Activated B cell treated with CpG ODN at 0.5 μM for 24 hours (primary cell): Measurements from ENCODE around the gene PHACTR1. TPM values are rescaled to one million over a fixed set of nuclear protein-coding genes. Genes with fewer than 3 reads are reported as not detected.

Experiments
- ATAC-seq: fragments of 200-7000 bp; cut with Tn5 transposase; one replicate; pipeline ENCODE4 v1.10.0; 2021; ENCODE audit warnings: low read depth, mild to moderate bottlenecking, moderate library complexity
- CTCF ChIA-PET: fragments of 350-600 bp; sonication (Branson Sonifier 250); formaldehyde crosslinking; loops from one replicate; lab custom pipeline; 2021; ENCODE audit warnings: antibody characterized with exemption; lab: Charles Lee
- POLR2A ChIA-PET: fragments of 350-600 bp; sonication (Branson Sonifier 250); formaldehyde crosslinking; loops from one replicate; lab custom pipeline; 2021; ENCODE audit warnings: antibody characterized with exemption; lab: Charles Lee
- DNase-seq: peaks from one replicate; pipeline ENCODE4 v3.0.0; 2022
- H3K27ac Mint-ChIP-seq: one replicate; pipeline ENCODE4 v1.8.0; 2020; ENCODE audit warnings: mixed read lengths
- H3K27me3 Mint-ChIP-seq: one replicate; pipeline ENCODE4 v1.8.0; 2021; ENCODE audit warnings: mixed read lengths
- H3K36me3 Mint-ChIP-seq: one replicate; pipeline ENCODE4 v1.8.0; 2021; ENCODE audit warnings: low read depth, mixed read lengths
- H3K4me1 Mint-ChIP-seq: one replicate; pipeline ENCODE4 v1.8.0; 2021; ENCODE audit warnings: mixed read lengths
- H3K4me3 Mint-ChIP-seq: one replicate; pipeline ENCODE4 v1.8.0; 2020; ENCODE audit warnings: mild to moderate bottlenecking, mixed read lengths
- H3K9me3 Mint-ChIP-seq: one replicate; pipeline ENCODE4 v1.8.0; 2020; ENCODE audit warnings: mixed read lengths
- CTCF ChIP-seq: fragments of 200-600 bp; IDR thresholded peaks from one replicate; pipeline ENCODE4 v1.8.0; 2022; ENCODE audit warnings: antibody characterized with exemption, mild to moderate bottlenecking
- intact Hi-C: fragments of 100-400 bp; cut with micrococcal nuclease; formaldehyde crosslinking; loops from one replicate; pipeline ENCODE4 v1.15.1; 2024
- total RNA-seq: library from RNA; stranded (reverse); gene quantifications from 2 replicates; pipeline ENCODE4 v1.2.3, GENCODE V29; 2022

PHACTR1 gene
- total RNA-seq, 1 donor from 2014 or later = 115 TPM

DNA sequence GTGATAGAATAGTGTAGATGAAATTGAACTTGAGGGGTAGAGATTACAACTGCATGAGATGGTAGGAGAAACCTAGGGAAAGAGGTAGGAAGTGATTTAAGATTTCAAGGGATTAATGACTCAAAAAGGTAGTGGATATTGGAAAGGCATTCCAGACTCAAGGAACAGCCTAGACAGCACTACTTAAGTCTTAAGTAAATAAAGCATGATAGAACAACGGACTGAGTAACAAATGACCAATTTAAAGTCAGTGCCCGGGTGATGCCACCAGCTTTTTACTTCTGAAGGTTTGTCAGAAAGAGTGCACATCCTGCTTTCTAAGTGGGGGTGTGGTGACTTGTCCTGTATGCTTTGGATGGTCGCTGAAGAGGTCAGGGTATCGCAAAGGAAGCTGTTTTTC lies 81.8 kb downstream of the PHACTR1 start:
- H3K27me3 Mint-ChIP-seq = peaks cover 23% of the 10 kb centered on the region
- DNase-seq = no peak
- TF ChIP-seq CTCF = no peak
- ChIA-PET POLR2A (no interaction called here), CTCF (no interaction called here)
- H3K27ac Mint-ChIP-seq = no peak overlapping the region
- H3K4me3 Mint-ChIP-seq = no peak overlapping the region
- ATAC-seq = no peak
- no peaks in the 10 kb centered on the region for H3K4me1 Mint-ChIP-seq
- intact Hi-C loops = no loop called here
- no peaks in the 10 kb centered on the region for H3K9me3 Mint-ChIP-seq
- no peaks in the 10 kb centered on the region for H3K36me3 Mint-ChIP-seq

- POLR2A ChIA-PET = no interaction called here
- ATAC-seq = no peak
- H3K27ac Mint-ChIP-seq = no peak overlapping the region
Measured at GRCh38 chr6:12800120-12800519, 83.6 kb downstream of the PHACTR1 start.

GRCh38 chr6:12801141-12801540 lies 84.6 kb downstream of the PHACTR1 start:
- intact Hi-C loops = no loop called here
- Mint-ChIP-seq H3K4me1 (no peaks in the 10 kb centered on the region), H3K27ac (no peak overlapping the region), H3K27me3 (peaks cover 21% of the 10 kb centered on the region), H3K9me3 (no peaks in the 10 kb centered on the region), H3K4me3 (no peak overlapping the region), H3K36me3 (no peaks in the 10 kb centered on the region)
- no peak for DNase-seq
- ATAC-seq = no peak
- TF ChIP-seq CTCF = no peak
- CTCF ChIA-PET = no interaction called here
- POLR2A ChIA-PET = no interaction called here

More at GRCh38 chr6:12800120-12800519, 83.6 kb downstream of the PHACTR1 start:
- no peak overlapping the region for H3K4me3 Mint-ChIP-seq
- intact Hi-C loops = no loop called here
- no peaks in the 10 kb centered on the region for H3K4me1 Mint-ChIP-seq
- H3K9me3 Mint-ChIP-seq = no peaks in the 10 kb centered on the region
- peaks cover 21% of the 10 kb centered on the region for H3K27me3 Mint-ChIP-seq
- H3K36me3 Mint-ChIP-seq = no peaks in the 10 kb centered on the region
- no peak for DNase-seq
- TF ChIP-seq CTCF = no peak
- CTCF ChIA-PET = no interaction called here

DNA sequence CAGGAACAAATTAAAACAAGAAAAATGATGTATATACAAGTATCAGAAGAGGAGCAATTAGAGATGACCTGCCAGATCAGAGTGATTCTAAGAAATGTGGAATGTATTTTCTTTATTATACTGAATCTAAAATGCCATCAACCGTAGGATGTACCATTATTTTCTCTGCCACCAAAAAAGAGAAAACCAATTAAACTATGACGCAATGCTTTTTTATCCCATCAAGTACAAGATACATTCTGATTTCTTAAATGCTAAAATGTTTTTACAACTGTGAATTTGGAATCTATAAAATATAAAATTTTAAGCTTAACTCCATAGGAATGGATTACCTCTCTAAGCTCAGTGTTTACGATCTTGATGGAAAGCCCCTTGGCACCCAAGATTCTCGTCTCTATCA lies 85.9 kb downstream of the PHACTR1 start:
- H3K27me3 Mint-ChIP-seq = peaks cover 10% of the 10 kb centered on the region
- POLR2A ChIA-PET = no interaction called here
- H3K27ac Mint-ChIP-seq = no peak overlapping the region
- no peaks in the 10 kb centered on the region for H3K9me3 Mint-ChIP-seq
- no peak for TF ChIP-seq CTCF
- intact Hi-C loops = no loop called here
- CTCF ChIA-PET = no interaction called here
- H3K4me1 Mint-ChIP-seq = no peaks in the 10 kb centered on the region
- H3K4me3 Mint-ChIP-seq = no peak overlapping the region
- no peaks in the 10 kb centered on the region for H3K36me3 Mint-ChIP-seq
- DNase-seq (no peak), ATAC-seq (no peak)

GRCh38 chr6:12803486-12803885 lies 86.9 kb downstream of the PHACTR1 start:
- no peak overlapping the region for H3K27ac Mint-ChIP-seq
- no peak for ATAC-seq
- no peak for TF ChIP-seq CTCF
- no peak overlapping the region for H3K4me3 Mint-ChIP-seq
- intact Hi-C loops = no loop called here
- H3K9me3 Mint-ChIP-seq = no peaks in the 10 kb centered on the region
- DNase-seq = no peak
- peaks cover 7% of the 10 kb centered on the region for H3K27me3 Mint-ChIP-seq
- H3K36me3 Mint-ChIP-seq = no peaks in the 10 kb centered on the region
- H3K4me1 Mint-ChIP-seq = no peaks in the 10 kb centered on the region
- ChIA-PET CTCF (no interaction called here), POLR2A (no interaction called here)
